Parathyroid adenoma (tissue), 2 donors: ENCODE measurements around the gene C14orf119.

Experiments
- H2AFZ ChIP-seq: fragments of 300-600 bp; sonication (generic); one replicate; pipeline ENCODE4 v1.7.0; 2017; ENCODE audit warnings: antibody characterized with exemption, mild to moderate bottlenecking
- H3K27ac ChIP-seq: fragments of 300-600 bp; sonication (generic); one replicate; pipeline ENCODE4 v1.7.0; 2017
- H3K27me3 ChIP-seq: fragments of 300-600 bp; sonication (generic); one replicate; pipeline ENCODE4 v1.7.0; 2017; ENCODE audit warnings: low read length; ENCODE audit not compliant: control insufficient read depth, insufficient read depth
- H3K36me3 ChIP-seq: fragments of 300-600 bp; sonication (generic); one replicate; pipeline ENCODE4 v1.7.0; 2017; ENCODE audit warnings: low read length; ENCODE audit not compliant: control insufficient read depth, insufficient read depth
- H3K4me1 ChIP-seq: fragments of 300-600 bp; sonication (generic); one replicate; pipeline ENCODE4 v1.7.0; 2017; ENCODE audit warnings: control low read depth
- H3K4me2 ChIP-seq: fragments of 300-600 bp; sonication (generic); one replicate; pipeline ENCODE4 v1.7.0; 2017; ENCODE audit warnings: low read length
- H3K4me3 ChIP-seq: fragments of 300-600 bp; sonication (generic); one replicate; pipeline ENCODE4 v1.7.0; 2017; ENCODE audit warnings: low read depth, low read length
- H3K79me2 ChIP-seq: fragments of 300-600 bp; sonication (generic); one replicate; pipeline ENCODE4 v1.7.0; 2017; ENCODE audit warnings: control low read depth
- H3K9ac ChIP-seq: fragments of 300-600 bp; sonication (generic); one replicate; pipeline ENCODE4 v1.7.0; 2017; ENCODE audit warnings: mild to moderate bottlenecking
- H3K9me3 ChIP-seq: fragments of 300-600 bp; sonication (generic); one replicate; pipeline ENCODE4 v1.7.0; 2017; ENCODE audit warnings: low read length; ENCODE audit not compliant: control insufficient read depth
- CTCF ChIP-seq: fragments of 300-600 bp; sonication (generic); IDR thresholded peaks from one replicate; pipeline ENCODE4 v1.7.0; 2017; ENCODE audit warnings: antibody characterized with exemption, mild to moderate bottlenecking
- donor health status: primary hyperparathyroidism.

The C14orf119 gene

GRCh38 chr14:23077962-23078361, 17.3 kb upstream of the C14orf119 start:
- no peak for TF ChIP-seq CTCF
- no peak overlapping the region for H3K4me2 ChIP-seq
- no peak overlapping the region for H2AFZ ChIP-seq
- no peaks in the 10 kb centered on the region for H3K9me3 ChIP-seq
- no peaks in the 10 kb centered on the region for H3K27me3 ChIP-seq
- no peak overlapping the region for H3K27ac ChIP-seq
- H3K9ac ChIP-seq, result no peak overlapping the region
- H3K79me2 ChIP-seq, result peaks cover 6% of the 10 kb centered on the region
- no peaks in the 10 kb centered on the region for H3K36me3 ChIP-seq
- peaks cover 2% of the 10 kb centered on the region for H3K4me1 ChIP-seq
- no peak overlapping the region for H3K4me3 ChIP-seq

GRCh38 chr14:23078692-23079116, 16.6 kb upstream of the C14orf119 start:
- Histone ChIP-seq H3K4me2 (no peak overlapping the region), H2AFZ (no peak overlapping the region), H3K27ac (no peak overlapping the region), H3K79me2 (peaks cover 10% of the 10 kb centered on the region), H3K9ac (no peak overlapping the region), H3K36me3 (no peaks in the 10 kb centered on the region), H3K4me3 (no peak overlapping the region), H3K4me1 (no peaks in the 10 kb centered on the region), H3K27me3 (no peaks in the 10 kb centered on the region), H3K9me3 (no peaks in the 10 kb centered on the region)
- TF ChIP-seq CTCF, result no peak

GRCh38 chr14:23079716-23080115, 15.6 kb upstream of the C14orf119 start:
- no peak for TF ChIP-seq CTCF
- no peaks in the 10 kb centered on the region for H3K27me3 ChIP-seq
- H3K27ac ChIP-seq, result no peak overlapping the region
- no peak overlapping the region for H3K4me3 ChIP-seq
- H2AFZ ChIP-seq, result no peak overlapping the region
- no peaks in the 10 kb centered on the region for H3K9me3 ChIP-seq
- H3K4me2 ChIP-seq, result no peak overlapping the region
- H3K36me3 ChIP-seq, result no peaks in the 10 kb centered on the region
- no peaks in the 10 kb centered on the region for H3K4me1 ChIP-seq
- no peak overlapping the region for H3K9ac ChIP-seq
- peaks cover 10% of the 10 kb centered on the region for H3K79me2 ChIP-seq

GRCh38 chr14:23080474-23080873, 14.8 kb upstream of the C14orf119 start:
- Histone ChIP-seq H3K4me3 (no peak overlapping the region), H3K9me3 (no peaks in the 10 kb centered on the region), H3K4me2 (no peak overlapping the region), H3K27me3 (no peaks in the 10 kb centered on the region), H3K27ac (no peak overlapping the region), H3K36me3 (no peaks in the 10 kb centered on the region), H2AFZ (no peak overlapping the region), H3K4me1 (no peaks in the 10 kb centered on the region), H3K79me2 (peaks cover 10% of the 10 kb centered on the region), H3K9ac (no peak overlapping the region)
- no peak for TF ChIP-seq CTCF

- Histone ChIP-seq H3K79me2 (peaks cover 9% of the 10 kb centered on the region), H3K27ac (no peak overlapping the region), H3K27me3 (no peaks in the 10 kb centered on the region), H3K9ac (no peak overlapping the region), H3K9me3 (no peaks in the 10 kb centered on the region), H3K36me3 (no peaks in the 10 kb centered on the region), H3K4me1 (no peaks in the 10 kb centered on the region), H3K4me3 (no peak overlapping the region), H3K4me2 (no peak overlapping the region), H2AFZ (no peak overlapping the region)
- TF ChIP-seq CTCF, result no peak
These were observed 9.8 kb upstream of the C14orf119 start for GRCh38 chr14:23085458-23085857.
